Thymus (tissue), 11 donors: ENCODE measurements around the gene BTD. TPM values are rescaled to one million over a fixed set of nuclear protein-coding genes. Genes with fewer than 3 reads are reported as not detected.

ENCODE experiments used
- DNase-seq, 9 donors: peaks; one replicate each; pipeline ENCODE4 v3.0.0-alpha.2; 2013; ENCODE audit warnings: low spot score in 9 of 9, low read depth in 6 of 9, missing footprints in 1 of 9
- H3K27ac ChIP-seq, 2 donors: one replicate each; pipeline ENCODE4 v1.5.1; 2013; ENCODE audit warnings: control low read depth in 1 of 2, low read depth in 1 of 2, low read length in 1 of 2, mild to moderate bottlenecking in 1 of 2, moderate library complexity in 1 of 2
- H3K27me3 ChIP-seq, 2 donors: one replicate each; pipeline ENCODE4 v1.5.1; 2013; ENCODE audit warnings: low read length in 1 of 2; ENCODE audit not compliant: control insufficient read depth in 2 of 2, insufficient read depth in 1 of 2
- H3K36me3 ChIP-seq, 2 donors: one replicate each; pipeline ENCODE4 v1.5.1; 2013; ENCODE audit warnings: low read length in 1 of 2, mild to moderate bottlenecking in 1 of 2, moderate library complexity in 1 of 2; ENCODE audit not compliant: control insufficient read depth in 2 of 2, insufficient read depth in 2 of 2
- H3K4me1 ChIP-seq, 2 donors: one replicate each; pipeline ENCODE4 v1.5.1; 2013; ENCODE audit warnings: low read length in 2 of 2; ENCODE audit not compliant: control insufficient read depth in 2 of 2, insufficient read depth in 2 of 2
- H3K4me3 ChIP-seq, 2 donors: one replicate each; pipeline ENCODE4 v1.5.1; 2013; ENCODE audit warnings: low read length in 2 of 2, control low read depth in 1 of 2, mild to moderate bottlenecking in 1 of 2
- H3K9me3 ChIP-seq, 2 donors: one replicate each; pipeline ENCODE4 v1.5.1; 2013; ENCODE audit warnings: low read length in 1 of 2, mild to moderate bottlenecking in 1 of 2; ENCODE audit not compliant: control insufficient read depth in 2 of 2, insufficient read depth in 1 of 2
- WGBS: extraction: QIAGEN DNeasy Blood & Tissue Kit; methylation state at CpG from one replicate; pipeline ENCODE4 v1.1.7; 2013; 5-methylcytosine and 5-hydroxymethylcytosine counted together
- polyA plus RNA-seq: library from polyadenylated mRNA; stranded (reverse); fragments of 200-250 nt; gene quantifications from one replicate; pipeline ENCODE4 v1.2.3, GENCODE V29; 2013
- total RNA-seq: library from RNA; stranded (reverse); fragments of 120-200 nt; gene quantifications from one replicate; pipeline ENCODE4 v1.2.4, GENCODE V29; 2013
- donor health status: healthy.

The BTD gene
- total and polyA plus RNA-seq, 2 donors = 6.9 to 7.0 TPM

DNA sequence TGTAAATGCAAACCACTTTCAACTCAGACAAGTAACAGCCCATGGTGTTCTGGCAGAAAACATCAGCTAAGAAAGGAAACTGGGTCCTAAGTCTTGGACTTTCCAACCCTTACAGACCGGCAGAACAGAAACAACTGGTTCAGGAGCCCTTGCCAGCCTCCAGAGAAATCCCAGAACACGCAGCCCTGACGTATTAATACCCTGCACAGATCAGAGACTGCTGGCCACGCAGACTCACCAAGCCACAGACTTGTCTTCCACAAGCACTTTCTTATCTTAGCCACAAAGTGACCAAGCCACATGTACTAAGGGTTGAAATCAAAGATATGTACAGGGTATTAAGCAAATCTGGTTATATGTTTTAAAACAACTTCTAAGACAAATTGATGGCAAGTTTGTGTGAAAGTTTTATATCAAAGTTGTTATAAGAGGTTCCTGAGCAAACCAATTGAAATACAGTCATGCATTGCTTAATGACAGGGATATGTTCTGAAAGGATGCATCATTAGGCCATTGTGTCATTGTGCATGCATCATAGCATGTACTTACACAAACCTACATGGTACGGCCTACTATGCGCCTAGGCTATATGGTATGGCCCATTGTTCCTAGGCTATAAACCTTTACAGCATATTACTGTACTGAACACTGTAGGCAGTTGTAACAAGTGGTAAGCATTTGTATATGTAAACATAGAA lies 36.8 kb downstream of the BTD start:
- Histone ChIP-seq H3K36me3 (no peaks in the 10 kb centered on the region), H3K27ac (no peak overlapping the region), H3K27me3 (no peaks in the 10 kb centered on the region), H3K4me1 (peaks cover 0 to 16% of the 10 kb centered on the region in 2 donors), H3K4me3 (no peak overlapping the region), H3K9me3 (no peaks in the 10 kb centered on the region)
- WGBS = 95% methylated on average over 6 of the region's 6 CpGs
- no peak for DNase-seq

DNA sequence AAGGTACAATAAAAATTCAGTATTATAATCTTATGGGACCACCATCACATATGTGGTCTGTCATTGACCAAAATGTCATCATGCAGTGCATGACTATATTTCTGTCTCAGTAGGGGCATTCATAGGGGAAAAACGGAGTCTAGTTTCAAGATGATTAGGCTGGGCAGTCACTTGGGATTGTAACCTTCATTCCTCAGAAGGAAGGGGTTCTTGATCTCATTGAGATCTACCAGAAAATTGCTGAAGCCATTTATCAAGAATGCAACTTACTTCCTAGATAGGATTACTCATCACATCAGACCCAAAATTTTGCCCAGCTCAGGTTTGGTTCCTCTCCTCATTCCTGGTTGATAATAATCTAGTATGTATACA lies 37.3 kb downstream of the BTD start:
- 98% methylated on average over 1 of the region's 1 CpG for whole genome bisulfite sequencing
- peaks cover 0 to 16% of the 10 kb centered on the region in 2 donors for H3K4me1 ChIP-seq
- H3K4me3 ChIP-seq = no peak overlapping the region
- no peaks in the 10 kb centered on the region for H3K27me3 ChIP-seq
- H3K27ac ChIP-seq = no peak overlapping the region
- no peaks in the 10 kb centered on the region for H3K36me3 ChIP-seq
- H3K9me3 ChIP-seq = no peaks in the 10 kb centered on the region
- DNase-seq = no peak

DNA sequence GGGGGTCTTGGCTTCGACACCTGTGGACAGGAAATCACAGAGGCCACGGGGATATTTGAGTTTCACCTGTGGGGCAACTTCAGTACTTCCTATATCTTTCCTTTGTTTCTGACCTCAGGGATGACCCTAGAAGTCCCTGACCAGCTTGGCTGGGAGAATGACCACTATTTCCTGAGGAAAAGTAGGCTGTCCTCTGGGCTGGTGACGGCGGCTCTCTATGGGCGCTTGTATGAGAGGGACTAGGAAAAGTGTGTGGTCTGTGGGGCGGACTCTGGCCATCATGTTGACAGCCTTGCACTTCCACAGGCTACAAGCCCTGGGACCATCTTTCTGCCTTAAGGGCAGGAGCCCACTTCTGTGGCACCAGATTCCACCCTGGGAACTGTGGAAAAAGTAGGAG lies 43.7 kb downstream of the BTD start:
- peaks cover 15 to 26% of the 10 kb centered on the region in 2 donors for H3K4me1 ChIP-seq
- H3K27ac ChIP-seq = no peak overlapping the region
- no peak overlapping the region for H3K4me3 ChIP-seq
- H3K36me3 ChIP-seq = no peaks in the 10 kb centered on the region
- DNase-seq = no peak
- H3K27me3 ChIP-seq = peaks cover 30 to 36% of the 10 kb centered on the region in 2 donors
- WGBS = 92% methylated on average over 6 of the region's 6 CpGs
- H3K9me3 ChIP-seq = peaks cover 0 to 7% of the 10 kb centered on the region in 2 donors

DNA sequence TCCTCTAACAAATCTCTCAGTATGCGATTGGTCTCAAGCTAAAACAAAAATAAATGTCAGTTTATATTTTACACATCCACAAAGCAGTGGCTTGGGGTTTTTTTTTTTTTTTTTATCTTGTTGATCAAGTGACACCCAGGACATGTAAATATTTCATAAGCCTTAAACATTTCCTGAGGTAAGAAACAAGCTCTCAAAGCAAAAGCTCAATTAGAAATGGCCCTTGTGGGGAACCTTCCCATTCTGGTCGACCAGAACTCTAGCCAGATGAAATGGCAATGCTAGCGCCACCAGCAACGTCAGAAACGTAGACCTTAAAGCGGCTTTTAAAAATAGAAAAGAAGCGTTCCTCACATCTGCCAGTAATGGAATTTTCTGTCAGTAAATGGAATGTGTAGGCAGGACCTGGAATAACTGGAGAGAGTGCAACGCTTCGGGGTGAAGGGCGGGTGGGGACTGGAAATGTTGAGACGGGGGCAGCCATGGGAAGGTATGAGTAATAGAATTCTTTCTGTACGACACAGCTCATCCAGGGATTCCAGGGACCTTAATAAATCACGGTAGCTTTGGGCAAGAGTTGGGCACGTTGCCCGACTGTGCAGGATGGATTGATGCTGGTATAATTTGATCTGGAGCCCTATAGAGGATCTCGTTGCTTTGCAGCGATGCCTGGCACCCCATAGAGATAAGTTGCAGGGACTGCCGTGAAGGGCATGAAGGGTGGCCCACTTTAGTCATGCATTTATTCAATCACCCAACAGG lies 44.4 kb downstream of the BTD start:
- H3K4me3 ChIP-seq = no peak overlapping the region
- no peak for DNase-seq
- H3K4me1 ChIP-seq = peaks cover 15 to 26% of the 10 kb centered on the region in 2 donors
- H3K27me3 ChIP-seq = peaks cover 32 to 42% of the 10 kb centered on the region in 2 donors
- peaks cover 0 to 7% of the 10 kb centered on the region in 2 donors for H3K9me3 ChIP-seq
- no peaks in the 10 kb centered on the region for H3K36me3 ChIP-seq
- H3K27ac ChIP-seq = no peak overlapping the region
- WGBS = 92% methylated on average over 18 of the region's 18 CpGs

DNA sequence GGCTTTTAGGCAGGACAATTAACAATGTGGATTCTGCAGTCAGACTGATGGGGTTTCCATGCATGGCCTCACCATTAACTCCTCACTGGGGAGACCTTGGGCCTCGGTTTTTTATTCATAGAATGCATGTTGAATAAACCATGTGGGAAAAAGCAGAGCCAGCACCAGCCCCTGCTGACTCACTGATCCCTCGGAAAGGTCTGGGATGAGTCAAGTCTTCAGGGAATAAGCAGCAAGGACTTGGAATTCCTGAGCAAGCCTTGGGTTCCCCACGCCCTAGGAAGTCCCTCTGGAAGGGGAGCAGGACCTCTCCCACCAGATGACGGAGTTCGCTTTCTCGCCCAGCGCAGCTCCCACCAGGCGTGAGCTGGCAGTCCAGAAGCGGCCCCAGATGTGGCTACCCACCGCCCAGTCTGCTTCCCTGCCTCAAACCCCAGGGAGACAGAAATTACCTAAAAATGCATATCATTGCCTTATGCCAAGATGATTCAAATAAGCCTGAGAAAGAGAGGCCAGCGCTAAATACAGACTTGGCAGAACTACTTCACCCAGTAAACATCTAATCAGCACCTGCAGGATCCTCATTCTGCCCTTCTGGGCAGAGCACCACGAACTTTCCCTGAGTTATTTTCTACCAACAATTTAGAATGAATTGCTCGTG lies 45.4 kb downstream of the BTD start:
- Histone ChIP-seq H3K27ac (no peak overlapping the region), H3K27me3 (peaks cover 34 to 52% of the 10 kb centered on the region in 2 donors), H3K9me3 (peaks cover 0 to 10% of the 10 kb centered on the region in 2 donors), H3K4me3 (no peak overlapping the region), H3K36me3 (no peaks in the 10 kb centered on the region), H3K4me1 (peaks cover 15 to 26% of the 10 kb centered on the region in 2 donors)
- WGBS = 38% methylated on average over 13 of the region's 13 CpGs
- no peak for DNase-seq

DNA sequence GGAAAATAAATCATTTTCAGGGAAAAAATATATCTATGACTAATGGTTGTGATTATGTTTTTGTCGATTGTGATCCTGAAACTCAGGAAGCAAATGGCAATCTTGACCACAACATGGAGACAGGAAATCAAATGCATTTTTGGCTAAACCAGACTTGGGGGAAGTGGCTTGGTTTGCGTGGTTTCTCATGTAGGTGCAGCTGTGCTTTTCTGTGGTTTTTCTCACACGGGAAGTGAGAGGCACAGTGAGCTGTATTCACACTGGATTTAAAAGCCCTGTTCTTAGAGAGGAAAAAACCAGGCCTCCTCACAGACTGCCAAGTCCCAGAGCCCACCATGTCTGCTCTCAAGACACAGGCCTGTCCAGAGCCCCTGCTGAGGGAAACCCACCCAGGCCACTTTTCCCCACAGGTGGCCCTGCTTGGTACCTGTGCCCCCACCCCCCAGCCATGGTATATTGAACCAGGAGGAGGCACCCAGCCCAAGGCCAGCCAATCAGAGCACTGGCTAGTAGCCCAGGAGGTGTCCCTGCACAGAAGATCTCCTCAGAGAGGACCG lies 46.1 kb downstream of the BTD start:
- 24% methylated on average over 4 of the region's 4 CpGs for WGBS
- no peak overlapping the region for H3K4me3 ChIP-seq

DNA sequence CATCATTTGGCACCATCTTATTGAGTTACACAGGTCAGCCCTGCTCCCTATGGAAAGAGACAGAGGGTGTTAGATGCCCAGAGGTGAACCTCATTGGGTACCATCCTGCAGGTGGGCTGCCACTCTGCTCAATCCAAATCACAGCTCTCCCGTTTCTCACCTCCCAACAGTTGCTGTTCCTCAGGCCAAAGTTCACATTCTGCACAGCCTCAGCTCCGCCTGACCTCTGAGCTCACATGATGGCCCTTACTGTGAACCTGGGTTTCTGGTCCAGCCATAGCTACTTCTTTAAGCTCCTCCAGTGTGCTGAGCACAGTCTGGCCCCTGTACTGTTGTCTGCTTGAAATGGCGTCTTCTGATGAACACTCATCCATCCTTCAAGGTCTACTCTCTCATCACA lies 47.8 kb downstream of the BTD start:
- no peak overlapping the region for H3K27ac ChIP-seq
- DNase-seq = no peak
- no peaks in the 10 kb centered on the region for H3K36me3 ChIP-seq
- H3K4me3 ChIP-seq = no peak overlapping the region
- H3K9me3 ChIP-seq = peaks cover 0 to 10% of the 10 kb centered on the region in 2 donors
- WGBS = 99% methylated on average over 3 of the region's 3 CpGs
- H3K4me1 ChIP-seq = peaks cover 15 to 26% of the 10 kb centered on the region in 2 donors
- peaks cover 37 to 59% of the 10 kb centered on the region in 2 donors for H3K27me3 ChIP-seq

More for the DNA sequence above, 46.1 kb downstream of the BTD start:
- H3K4me1 ChIP-seq = peaks cover 15 to 26% of the 10 kb centered on the region in 2 donors
- peak; percentile 42 to 92 (median 75) for DNase-seq
- peaks cover 37 to 56% of the 10 kb centered on the region in 2 donors for H3K27me3 ChIP-seq
- H3K27ac ChIP-seq = peak overlapping the region in 1 of 2 donors; percentile 42
- no peaks in the 10 kb centered on the region for H3K36me3 ChIP-seq
- peaks cover 0 to 10% of the 10 kb centered on the region in 2 donors for H3K9me3 ChIP-seq

DNA sequence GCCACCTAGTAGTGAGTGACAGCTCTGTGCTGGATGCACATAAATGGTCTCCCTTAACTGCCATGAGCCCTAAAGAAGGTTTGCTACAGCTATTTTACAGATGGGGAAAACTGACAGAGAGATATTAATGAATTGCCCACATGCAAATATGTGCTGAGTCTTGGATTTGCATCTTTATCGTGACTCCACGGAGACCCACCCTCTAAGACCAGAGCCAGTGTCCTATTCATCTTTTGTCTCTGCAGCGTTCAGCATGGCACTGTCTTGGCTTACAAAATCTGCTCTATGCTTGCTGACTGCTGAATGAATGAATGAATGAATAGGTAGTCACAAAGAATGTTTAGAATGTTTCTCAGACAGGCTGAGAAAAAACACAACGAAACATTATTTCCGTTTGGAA lies 48.3 kb downstream of the BTD start:
- H3K9me3 ChIP-seq = peaks cover 0 to 10% of the 10 kb centered on the region in 2 donors
- H3K4me3 ChIP-seq = no peak overlapping the region
- peaks cover 15 to 26% of the 10 kb centered on the region in 2 donors for H3K4me1 ChIP-seq
- no peaks in the 10 kb centered on the region for H3K36me3 ChIP-seq
- WGBS = 97% methylated on average over 5 of the region's 5 CpGs
- DNase-seq = no peak
- H3K27ac ChIP-seq = no peak overlapping the region
- peaks cover 37 to 58% of the 10 kb centered on the region in 2 donors for H3K27me3 ChIP-seq
